ENCODE measurements around the gene SYNPO.

SYNPO gene

DNA sequence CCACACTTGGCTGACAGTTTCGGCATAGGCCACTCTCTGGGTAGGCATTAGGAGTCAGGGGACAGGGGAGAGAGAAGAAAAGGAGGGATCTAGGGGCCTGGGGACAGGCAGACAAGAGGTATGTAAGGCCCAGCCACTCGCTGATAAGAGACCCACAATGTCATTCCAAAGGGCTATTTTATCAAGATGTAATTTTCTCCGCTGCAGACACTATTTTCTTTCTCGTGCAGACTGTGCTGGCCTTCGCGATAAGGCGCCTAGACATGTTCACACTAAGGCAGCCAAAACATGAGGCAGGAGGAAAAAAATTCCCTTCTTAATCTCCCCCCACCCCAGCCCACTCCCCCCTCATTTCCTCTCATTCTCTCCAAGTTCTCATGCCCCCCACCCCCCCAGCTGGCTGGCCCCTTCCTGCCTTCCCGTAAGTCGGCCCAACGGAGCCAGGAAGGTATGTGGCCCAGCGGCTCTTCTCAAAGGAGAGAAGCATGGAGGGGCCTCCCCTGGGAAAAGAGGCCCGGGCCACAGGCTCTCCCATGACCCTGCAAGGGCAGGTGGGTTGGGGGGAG lies 44.9 kb upstream of the SYNPO start:
- Histone ChIP-seq H3K9me3 (no peaks in the 10 kb centered on the region), H3K27me3 (peaks cover 5% of the 10 kb centered on the region), H3K4me3 (ENCODE audit: low read depth in 1 of 2, low read length in 1 of 2) (no peak overlapping the region), H3K4me1 (ENCODE audit: control insufficient read depth in 1 of 2, insufficient read depth in 1 of 2, low read depth in 1 of 2, low read length in 1 of 2) (peaks cover 14 to 22% of the 10 kb centered on the region in 2 experiments), H3K36me3 (no peaks in the 10 kb centered on the region), H3K27ac (no peak overlapping the region)
- TF ChIP-seq, protein P1, sequence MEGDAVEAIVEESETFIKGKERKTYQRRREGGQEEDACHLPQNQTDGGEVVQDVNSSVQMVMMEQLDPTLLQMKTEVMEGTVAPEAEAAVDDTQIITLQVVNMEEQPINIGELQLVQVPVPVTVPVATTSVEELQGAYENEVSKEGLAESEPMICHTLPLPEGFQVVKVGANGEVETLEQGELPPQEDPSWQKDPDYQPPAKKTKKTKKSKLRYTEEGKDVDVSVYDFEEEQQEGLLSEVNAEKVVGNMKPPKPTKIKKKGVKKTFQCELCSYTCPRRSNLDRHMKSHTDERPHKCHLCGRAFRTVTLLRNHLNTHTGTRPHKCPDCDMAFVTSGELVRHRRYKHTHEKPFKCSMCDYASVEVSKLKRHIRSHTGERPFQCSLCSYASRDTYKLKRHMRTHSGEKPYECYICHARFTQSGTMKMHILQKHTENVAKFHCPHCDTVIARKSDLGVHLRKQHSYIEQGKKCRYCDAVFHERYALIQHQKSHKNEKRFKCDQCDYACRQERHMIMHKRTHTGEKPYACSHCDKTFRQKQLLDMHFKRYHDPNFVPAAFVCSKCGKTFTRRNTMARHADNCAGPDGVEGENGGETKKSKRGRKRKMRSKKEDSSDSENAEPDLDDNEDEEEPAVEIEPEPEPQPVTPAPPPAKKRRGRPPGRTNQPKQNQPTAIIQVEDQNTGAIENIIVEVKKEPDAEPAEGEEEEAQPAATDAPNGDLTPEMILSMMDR (IDR thresholded peaks at IDR 0.05): no peak

DNA sequence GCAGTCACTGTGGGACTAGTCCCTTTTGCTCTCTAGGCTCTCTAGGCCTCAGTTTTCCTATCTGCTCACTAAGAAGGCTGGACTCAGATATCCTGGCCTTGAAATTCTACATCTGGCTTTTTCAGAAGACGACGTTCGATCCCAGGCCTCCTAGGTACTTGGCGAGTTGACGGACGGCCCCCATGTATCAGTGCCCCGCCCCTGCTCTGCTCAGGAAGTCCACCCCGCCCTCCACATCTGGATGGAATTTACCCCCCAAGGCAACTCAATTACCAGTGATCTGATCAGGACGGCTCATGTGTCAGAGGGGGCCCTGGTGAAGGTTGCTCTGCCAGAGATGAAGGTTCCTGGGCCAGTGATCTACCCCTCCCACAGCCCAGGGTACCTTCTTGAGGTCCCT lies 44.1 kb upstream of the SYNPO start:
- Histone ChIP-seq H3K9me3 (no peaks in the 10 kb centered on the region), H3K27me3 (peaks cover 5% of the 10 kb centered on the region), H3K27ac (no peak overlapping the region), H3K36me3 (no peaks in the 10 kb centered on the region), H3K4me3 (ENCODE audit: low read depth in 1 of 2, low read length in 1 of 2) (no peak overlapping the region), H3K4me1 (ENCODE audit: control insufficient read depth in 1 of 2, insufficient read depth in 1 of 2, low read depth in 1 of 2, low read length in 1 of 2) (peaks cover 14 to 22% of the 10 kb centered on the region in 2 experiments)
- TF ChIP-seq, protein P1 (IDR thresholded peaks at IDR 0.05): no peak

DNA sequence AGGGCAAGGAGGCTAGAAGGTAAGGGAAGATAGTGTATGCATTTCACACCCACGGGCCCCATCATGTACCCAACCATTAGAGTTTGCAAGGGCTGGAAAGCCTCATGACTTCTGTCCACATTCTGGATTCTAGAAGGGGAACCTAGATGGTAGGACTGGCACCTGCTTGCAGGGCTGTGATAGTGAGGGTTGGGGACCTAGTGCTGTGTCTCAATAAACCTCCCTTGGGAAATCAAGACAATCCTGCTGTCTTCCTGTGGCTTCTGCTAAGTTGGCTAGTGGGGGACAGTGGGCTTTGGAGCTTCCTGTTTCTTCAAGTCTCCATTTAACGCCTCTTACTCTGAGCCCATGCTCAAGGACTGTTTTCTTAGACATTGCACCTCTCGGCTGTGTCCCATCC lies 43.6 kb upstream of the SYNPO start:
- no peak overlapping the region for H3K27ac ChIP-seq
- TF ChIP-seq, protein P1 (IDR thresholded peaks at IDR 0.05): no peak
- H3K36me3 ChIP-seq: no peaks in the 10 kb centered on the region
- no peak overlapping the region for H3K4me3 ChIP-seq (ENCODE audit: low read depth in 1 of 2, low read length in 1 of 2)
- no peaks in the 10 kb centered on the region for H3K9me3 ChIP-seq
- peaks cover 5% of the 10 kb centered on the region for H3K27me3 ChIP-seq
- peaks cover 14 to 22% of the 10 kb centered on the region in 2 experiments for H3K4me1 ChIP-seq (ENCODE audit: control insufficient read depth in 1 of 2, insufficient read depth in 1 of 2, low read depth in 1 of 2, low read length in 1 of 2)

DNA sequence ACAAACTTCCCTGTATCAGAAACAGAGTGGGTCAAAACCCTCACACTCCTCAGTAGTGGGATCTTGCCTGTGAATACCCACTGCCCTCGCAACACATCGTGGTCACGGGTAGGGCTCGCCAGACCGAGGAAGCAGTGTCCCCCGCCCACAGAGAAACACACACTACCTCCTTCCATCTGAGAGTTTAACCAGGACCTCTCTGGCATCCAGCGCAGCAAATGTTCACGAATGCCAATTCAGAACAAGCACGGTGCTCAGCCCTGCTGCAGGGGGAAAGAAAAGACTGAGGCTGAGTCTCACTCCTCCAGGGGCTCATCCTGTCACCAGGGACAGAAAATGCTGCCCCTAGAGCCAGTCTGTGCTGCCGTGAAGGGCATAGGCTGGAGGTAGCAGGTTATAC lies 42.5 kb upstream of the SYNPO start:
- Histone ChIP-seq H3K27ac (no peak overlapping the region), H3K36me3 (no peaks in the 10 kb centered on the region), H3K4me1 (ENCODE audit: control insufficient read depth in 1 of 2, insufficient read depth in 1 of 2, low read depth in 1 of 2, low read length in 1 of 2) (peaks cover 14 to 22% of the 10 kb centered on the region in 2 experiments), H3K9me3 (no peaks in the 10 kb centered on the region), H3K4me3 (ENCODE audit: low read depth in 1 of 2, low read length in 1 of 2) (no peak overlapping the region), H3K27me3 (peaks cover 5% of the 10 kb centered on the region)
- TF ChIP-seq, protein P1 (IDR thresholded peaks at IDR 0.05): no peak

DNA sequence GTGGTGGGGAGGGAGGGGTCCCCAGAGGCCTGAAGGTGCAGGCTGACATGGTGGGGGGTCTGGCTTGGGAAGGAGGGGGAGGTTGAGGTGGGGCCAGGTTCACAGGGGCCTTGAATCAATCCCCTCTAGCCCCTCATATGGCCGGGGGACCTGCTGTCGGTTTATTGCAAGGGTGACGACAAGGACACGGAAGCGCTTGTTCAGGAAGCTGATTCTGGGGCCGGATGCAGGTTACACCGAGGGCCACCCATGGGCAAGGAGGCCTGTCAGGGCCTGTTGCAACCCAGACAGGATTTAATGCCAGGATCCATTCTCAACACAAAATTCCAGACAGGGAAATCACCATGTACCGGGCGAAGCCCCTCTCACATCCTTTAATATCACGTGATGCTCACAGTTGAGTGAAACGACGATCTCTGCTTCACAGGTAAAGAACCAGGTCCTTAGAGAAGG lies 41.6 kb upstream of the SYNPO start:
- Histone ChIP-seq H3K36me3 (no peaks in the 10 kb centered on the region), H3K4me1 (ENCODE audit: control insufficient read depth in 1 of 2, insufficient read depth in 1 of 2, low read depth in 1 of 2, low read length in 1 of 2) (peaks cover 14 to 22% of the 10 kb centered on the region in 2 experiments), H3K4me3 (ENCODE audit: low read depth in 1 of 2, low read length in 1 of 2) (no peak overlapping the region), H3K27me3 (peaks cover 5% of the 10 kb centered on the region), H3K27ac (no peak overlapping the region), H3K9me3 (no peaks in the 10 kb centered on the region)
- TF ChIP-seq, protein P1 (IDR thresholded peaks at IDR 0.05): no peak

Measured in neutrophil (primary cell).